Fibroblast of the aortic adventitia (primary cell): ENCODE data around the gene RUNX1. TPM values are rescaled to one million over a fixed set of nuclear protein-coding genes. Genes with fewer than 3 reads are reported as not detected.

Experiments used
- DNase-seq: peaks from one replicate; pipeline ENCODE4 v3.0.0-alpha.2; 2010; ENCODE audit warnings: low read depth
- H3K4me3 ChIP-seq: 2 replicates; pipeline ENCODE4 v1.5.1; 2011; ENCODE audit warnings: low read depth, mild to moderate bottlenecking, control low read depth, low read length, moderate library complexity
- CTCF ChIP-seq: IDR thresholded peaks from 2 replicates; pipeline ENCODE4 v1.5.1; 2011; ENCODE audit warnings: mild to moderate bottlenecking, low read length, control low read depth, inconsistent platforms; ENCODE audit not compliant: insufficient read depth
- total RNA-seq: library from RNA; depleted of rRNA; stranded (reverse); fragments of >200 nt; gene quantifications from 2 replicates; pipeline ENCODE4 v1.2.3, GENCODE V29; 2012; ENCODE audit warnings: low replicate concordance

The RUNX1 gene
- total RNA-seq, 1 donor = 28.0 TPM

GRCh38 chr21:34946385-34946840 is 102.7 kb downstream of the RUNX1 start:
- no peak for TF ChIP-seq CTCF
- no peak overlapping the region for H3K4me3 ChIP-seq
- no peak for DNase-seq

- DNase-seq = no peak
- TF ChIP-seq CTCF = no peak
- H3K4me3 ChIP-seq = no peak overlapping the region
Measured at GRCh38 chr21:34945288-34945687, 103.8 kb downstream of the RUNX1 start.

DNA sequence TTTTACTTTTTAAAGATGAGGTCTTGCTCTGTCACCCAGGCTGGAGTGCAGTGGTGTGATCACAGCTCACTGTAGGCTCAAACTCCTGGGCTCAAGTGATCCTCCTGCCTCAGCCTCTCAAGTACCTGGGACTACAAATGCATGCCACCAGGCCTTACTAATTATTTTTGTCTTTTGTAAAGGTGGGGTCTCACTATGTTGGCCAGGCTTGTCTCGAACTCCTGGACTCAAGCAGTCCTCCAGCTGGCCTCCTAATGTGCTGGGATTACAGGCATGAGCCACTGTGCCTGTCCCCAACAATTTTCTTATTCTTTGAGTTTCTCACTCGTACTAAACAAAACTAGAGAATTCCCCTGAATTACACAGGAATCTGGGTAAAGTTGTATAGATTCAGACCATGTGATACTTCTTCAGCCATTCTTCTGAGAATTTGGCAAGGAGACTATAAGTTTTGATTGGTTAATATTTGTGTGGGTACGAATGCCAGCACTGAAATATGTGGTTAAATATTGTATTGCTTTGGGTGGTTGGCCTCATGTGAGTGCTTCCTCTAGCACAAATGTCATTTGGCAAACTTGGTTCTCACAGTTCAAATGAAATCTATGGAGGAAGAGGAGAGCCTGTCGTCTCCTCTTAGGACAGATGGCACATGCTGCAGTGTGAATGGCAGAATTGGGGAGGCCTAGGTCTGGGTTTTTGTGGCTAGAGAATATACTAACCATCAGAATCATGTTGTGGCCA is 104.9 kb downstream of the RUNX1 start:
- DNase-seq = no peak
- no peak for TF ChIP-seq CTCF
- no peak overlapping the region for H3K4me3 ChIP-seq

GRCh38 chr21:34942911-34943310 is 106.2 kb downstream of the RUNX1 start:
- no peak for TF ChIP-seq CTCF
- DNase-seq = no peak
- H3K4me3 ChIP-seq = no peak overlapping the region

GRCh38 chr21:34941162-34941561 is 107.9 kb downstream of the RUNX1 start:
- TF ChIP-seq CTCF = no peak
- H3K4me3 ChIP-seq = no peak overlapping the region
- DNase-seq = no peak

GRCh38 chr21:34939673-34940331 is 109.3 kb downstream of the RUNX1 start:
- no peak for TF ChIP-seq CTCF
- H3K4me3 ChIP-seq = no peak overlapping the region
- DNase-seq = no peak
